Glutamatergic neuron (in vitro differentiated cells): Measurements from ENCODE around the gene HNRNPH3. TPM values are rescaled to one million over a fixed set of nuclear protein-coding genes. Genes with fewer than 3 reads are reported as not detected.

ENCODE experiments used
- DNase-seq: peaks from one replicate; pipeline ENCODE4 v3.0.0; 2022
- H3K27ac Mint-ChIP-seq: one replicate; pipeline ENCODE4 v1.8.0; 2020; ENCODE audit warnings: mild to moderate bottlenecking, mixed read lengths, inconsistent platforms; ENCODE audit not compliant: unreplicated experiment
- H3K27me3 Mint-ChIP-seq: one replicate; pipeline ENCODE4 v1.8.0; 2020; ENCODE audit warnings: mild to moderate bottlenecking, moderate library complexity, mixed read lengths, inconsistent platforms; ENCODE audit not compliant: unreplicated experiment
- H3K36me3 Mint-ChIP-seq: one replicate; pipeline ENCODE4 v1.8.0; 2020; ENCODE audit warnings: mild to moderate bottlenecking, mixed read lengths, inconsistent platforms; ENCODE audit not compliant: unreplicated experiment
- H3K4me1 Mint-ChIP-seq: one replicate; pipeline ENCODE4 v1.8.0; 2020; ENCODE audit warnings: mild to moderate bottlenecking, low read depth, mixed read lengths, inconsistent platforms; ENCODE audit not compliant: unreplicated experiment
- H3K4me3 Mint-ChIP-seq: one replicate; pipeline ENCODE4 v1.8.0; 2020; ENCODE audit warnings: mild to moderate bottlenecking, mixed read lengths, inconsistent platforms; ENCODE audit not compliant: unreplicated experiment
- H3K9me3 Mint-ChIP-seq: one replicate; pipeline ENCODE4 v1.8.0; 2020; ENCODE audit warnings: mild to moderate bottlenecking, moderate library complexity, mixed read lengths, inconsistent platforms; ENCODE audit not compliant: unreplicated experiment
- CTCF ChIP-seq: fragments of 200-600 bp; sonication (generic); IDR thresholded peaks from one replicate; pipeline ENCODE4 v1.5.0; 2021; ENCODE audit not compliant: partially characterized antibody, unreplicated experiment
- total RNA-seq: library from RNA; stranded (reverse); fragmentation: NEBNext Ultra II Directional; extraction: Animal tissue kit (Norgen Biotek cat#: 25700); gene quantifications from one replicate; pipeline ENCODE4 v1.2.1, GENCODE V29; 2021; ENCODE audit not compliant: unreplicated experiment

HNRNPH3 gene
- total RNA-seq, 1 donor from 2014 or later = 194 TPM

DNA sequence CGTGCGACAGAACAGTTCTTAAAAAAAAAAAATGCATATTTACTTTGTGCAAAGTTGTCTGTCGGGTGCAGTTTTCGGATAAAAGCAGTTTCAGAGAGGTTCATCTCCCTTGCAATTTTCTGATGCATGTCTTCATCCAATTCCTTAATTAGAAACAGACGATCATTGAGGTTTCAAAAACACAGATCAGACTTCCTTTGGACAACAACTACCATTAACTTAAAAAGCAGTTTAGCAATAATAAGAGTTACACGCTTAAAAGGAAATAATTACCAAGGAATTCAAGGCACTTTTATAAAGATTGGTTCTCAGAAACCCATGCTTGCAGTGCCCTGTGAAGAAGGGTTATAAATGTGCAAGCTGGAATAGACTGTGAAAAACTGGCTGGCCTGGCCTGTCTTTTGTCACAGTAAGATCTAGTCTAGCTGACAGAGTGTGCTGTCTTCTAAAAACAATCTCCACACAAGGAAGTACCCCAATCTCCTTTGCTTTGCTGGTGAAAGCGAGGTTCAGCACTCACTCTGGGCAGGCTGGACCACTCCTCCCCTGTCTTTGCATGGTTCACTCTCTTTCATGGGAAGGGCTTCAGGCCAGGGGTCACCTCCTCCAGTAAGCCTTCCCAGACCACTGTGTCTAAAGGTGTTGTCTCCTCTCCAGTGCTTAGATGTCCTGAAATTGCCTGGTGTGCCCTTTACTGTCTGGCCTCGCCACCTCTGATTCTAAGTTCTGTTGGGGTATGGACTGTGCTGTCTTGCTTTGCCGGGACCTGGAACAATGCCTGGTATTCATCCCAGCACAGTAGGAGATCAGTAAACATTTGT is 34.8 kb upstream of the HNRNPH3 start:
- H3K27ac Mint-ChIP-seq = no peak overlapping the region
- H3K9me3 Mint-ChIP-seq = no peaks in the 10 kb centered on the region
- DNase-seq = no peak

GRCh38 chr10:68301301-68301700 is 30.6 kb upstream of the HNRNPH3 start:
- Mint-ChIP-seq H3K36me3 (no peaks in the 10 kb centered on the region), H3K27ac (no peak overlapping the region), H3K4me1 (no peaks in the 10 kb centered on the region), H3K9me3 (no peaks in the 10 kb centered on the region), H3K4me3 (no peak overlapping the region), H3K27me3 (peaks cover under 1% of the 10 kb centered on the region)
- no peak for TF ChIP-seq CTCF
- DNase-seq = no peak

More for the DNA sequence above, 34.8 kb upstream of the HNRNPH3 start:
- Mint-ChIP-seq H3K27me3 (peaks cover 1% of the 10 kb centered on the region), H3K4me3 (no peak overlapping the region), H3K4me1 (no peaks in the 10 kb centered on the region), H3K36me3 (peaks cover 8% of the 10 kb centered on the region)
- no peak for TF ChIP-seq CTCF

DNA sequence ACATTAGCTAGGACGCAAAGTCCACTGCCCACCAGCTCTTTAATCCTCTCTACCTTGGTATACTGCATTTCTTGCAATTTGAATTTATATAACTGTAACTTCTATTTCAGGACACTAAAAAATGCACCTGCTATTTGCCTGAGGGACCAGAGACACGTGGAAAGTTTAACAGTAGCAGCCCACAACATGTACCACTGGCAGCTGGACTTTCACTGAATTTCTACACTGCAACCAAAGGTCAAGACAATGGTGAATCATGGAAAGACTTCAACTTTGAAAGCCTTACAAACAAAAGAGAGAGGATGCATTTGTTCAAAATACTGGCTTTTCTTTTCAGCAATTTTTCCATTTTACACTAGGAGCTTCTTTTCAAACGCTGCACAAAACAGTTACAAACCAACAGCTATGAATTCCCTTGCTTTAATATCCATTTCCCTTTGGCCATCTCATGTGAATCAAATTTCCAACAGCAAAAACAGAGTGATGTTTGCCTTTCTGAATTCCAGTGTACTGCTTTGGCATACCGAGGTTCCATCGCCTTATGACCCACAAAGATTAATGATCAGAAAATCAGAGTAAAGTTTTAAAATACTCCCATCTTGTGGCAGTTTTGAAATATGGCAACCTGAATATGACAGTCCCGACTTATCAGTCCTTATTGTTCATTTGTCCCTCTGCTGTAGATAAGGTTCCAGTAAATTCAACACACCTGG is 29.9 kb upstream of the HNRNPH3 start:
- no peak overlapping the region for H3K27ac Mint-ChIP-seq
- no peaks in the 10 kb centered on the region for H3K36me3 Mint-ChIP-seq
- no peaks in the 10 kb centered on the region for H3K9me3 Mint-ChIP-seq
- no peak overlapping the region for H3K4me3 Mint-ChIP-seq
- no peak for DNase-seq
- H3K4me1 Mint-ChIP-seq = no peaks in the 10 kb centered on the region
- no peaks in the 10 kb centered on the region for H3K27me3 Mint-ChIP-seq
- TF ChIP-seq CTCF = peak; percentile 70

GRCh38 chr10:68302503-68302823 is 29.4 kb upstream of the HNRNPH3 start:
- H3K36me3 Mint-ChIP-seq = no peaks in the 10 kb centered on the region
- DNase-seq = no peak
- H3K9me3 Mint-ChIP-seq = no peaks in the 10 kb centered on the region
- no peaks in the 10 kb centered on the region for H3K4me1 Mint-ChIP-seq
- TF ChIP-seq CTCF = peak; percentile 12
- no peak overlapping the region for H3K27ac Mint-ChIP-seq
- H3K27me3 Mint-ChIP-seq = no peaks in the 10 kb centered on the region
- no peak overlapping the region for H3K4me3 Mint-ChIP-seq

DNA sequence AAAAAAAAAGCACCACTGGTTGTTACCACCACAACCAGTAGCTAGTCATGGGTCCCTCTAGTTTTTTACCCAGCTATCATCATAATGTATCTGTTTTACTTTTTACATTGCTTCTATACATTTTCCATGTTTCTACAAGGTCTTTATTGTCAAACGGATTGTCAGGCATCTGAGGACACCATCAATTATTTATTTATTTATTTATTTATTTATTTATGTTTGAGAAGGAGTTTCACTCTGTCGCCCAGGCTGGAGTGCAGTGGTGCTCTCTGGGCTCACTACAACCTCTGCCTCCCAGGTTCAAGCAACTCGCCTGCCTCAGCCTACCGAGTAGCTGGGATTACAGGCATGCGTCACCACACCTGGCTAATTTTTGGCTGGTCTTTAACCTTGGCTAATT is 29.0 kb upstream of the HNRNPH3 start:
- Mint-ChIP-seq H3K27ac (no peak overlapping the region), H3K4me1 (no peaks in the 10 kb centered on the region), H3K27me3 (no peaks in the 10 kb centered on the region), H3K4me3 (no peak overlapping the region), H3K9me3 (no peaks in the 10 kb centered on the region), H3K36me3 (no peaks in the 10 kb centered on the region)
- no peak for DNase-seq
- TF ChIP-seq CTCF = no peak
